Mesendoderm (in vitro differentiated cells): ENCODE data around the gene ZNF672.

Source experiments
- DNase-seq: peaks from one replicate; pipeline ENCODE4 v3.0.0; 2013
- H2AK5ac ChIP-seq: 2 replicates; pipeline ENCODE4 v1.6.1; 2013; ENCODE audit warnings: low read length, inconsistent platforms
- H2BK120ac ChIP-seq: 2 replicates; pipeline ENCODE4 v1.6.1; 2013; ENCODE audit warnings: low read depth, mild to moderate bottlenecking, low read length, moderate library complexity, mixed read lengths
- H2BK15ac ChIP-seq: replicated peaks from 2 replicates; pipeline ENCODE4 v1.6.1; 2013; ENCODE audit warnings: low read depth, mild to moderate bottlenecking, moderate library complexity
- H2BK5ac ChIP-seq: 2 replicates; pipeline ENCODE4 v1.6.1; 2013; ENCODE audit warnings: low read length, inconsistent platforms
- H3K18ac ChIP-seq: 2 replicates; pipeline ENCODE4 v1.6.1; 2013; ENCODE audit warnings: mild to moderate bottlenecking, low read length, mixed read lengths
- H3K23ac ChIP-seq: one replicate; pipeline ENCODE4 v1.6.1; 2013; ENCODE audit warnings: low read length
- H3K27ac ChIP-seq: 2 replicates; pipeline ENCODE4 v1.5.1; 2013; ENCODE audit warnings: low read depth, mild to moderate bottlenecking, inconsistent platforms, low read length, moderate library complexity
- H3K27me3 ChIP-seq: 2 replicates; pipeline ENCODE4 v1.6.1; 2013; ENCODE audit warnings: low read length, control low read depth, mild to moderate bottlenecking, inconsistent platforms; ENCODE audit not compliant: insufficient read depth, poor library complexity
- H3K36me3 ChIP-seq: 2 replicates; pipeline ENCODE4 v1.6.1; 2013; ENCODE audit warnings: low read length, inconsistent platforms; ENCODE audit not compliant: control insufficient read depth, insufficient read depth
- H3K4ac ChIP-seq: one replicate; pipeline ENCODE4 v1.6.1; 2013; ENCODE audit warnings: low read depth, mild to moderate bottlenecking, low read length, moderate library complexity
- H3K4me1 ChIP-seq: 2 replicates; pipeline ENCODE4 v1.6.1; 2013; ENCODE audit warnings: low read depth, low read length, inconsistent platforms; ENCODE audit not compliant: control insufficient read depth
- H3K4me2 ChIP-seq: 2 replicates; pipeline ENCODE4 v1.6.1; 2013; ENCODE audit warnings: low read length
- H3K4me3 ChIP-seq: 2 replicates; pipeline ENCODE4 v1.5.1; 2013; ENCODE audit warnings: mild to moderate bottlenecking, low read length
- H3K56ac ChIP-seq: one replicate; pipeline ENCODE4 v1.6.1; 2013; ENCODE audit warnings: low read length
- H3K79me1 ChIP-seq: 2 replicates; pipeline ENCODE4 v1.6.1; 2013; ENCODE audit warnings: low read length, inconsistent platforms
- H3K79me2 ChIP-seq: 2 replicates; pipeline ENCODE4 v1.6.1; 2013; ENCODE audit warnings: mild to moderate bottlenecking, low read length; ENCODE audit not compliant: control insufficient read depth, insufficient read depth
- H3K9ac ChIP-seq: 2 replicates; pipeline ENCODE4 v1.6.1; 2013; ENCODE audit warnings: low read length, inconsistent platforms
- H4K5ac ChIP-seq: one replicate; pipeline ENCODE4 v1.6.1; 2013; ENCODE audit warnings: low read length
- H4K8ac ChIP-seq: one replicate; pipeline ENCODE4 v1.6.1; 2013; ENCODE audit warnings: low read depth, mild to moderate bottlenecking, control low read depth, low read length, moderate library complexity
- WGBS: extraction: QIAGEN DNeasy Blood & Tissue Kit; methylation state at CpG from one replicate; pipeline ENCODE4 v1.1.7; 2013; ENCODE audit warnings: low lambda C conversion rate, missing lambda C conversion rate; ENCODE audit not compliant: insufficient coverage; ENCODE audit errors: extremely low coverage; 5-methylcytosine and 5-hydroxymethylcytosine counted together

Gene ZNF672

DNA sequence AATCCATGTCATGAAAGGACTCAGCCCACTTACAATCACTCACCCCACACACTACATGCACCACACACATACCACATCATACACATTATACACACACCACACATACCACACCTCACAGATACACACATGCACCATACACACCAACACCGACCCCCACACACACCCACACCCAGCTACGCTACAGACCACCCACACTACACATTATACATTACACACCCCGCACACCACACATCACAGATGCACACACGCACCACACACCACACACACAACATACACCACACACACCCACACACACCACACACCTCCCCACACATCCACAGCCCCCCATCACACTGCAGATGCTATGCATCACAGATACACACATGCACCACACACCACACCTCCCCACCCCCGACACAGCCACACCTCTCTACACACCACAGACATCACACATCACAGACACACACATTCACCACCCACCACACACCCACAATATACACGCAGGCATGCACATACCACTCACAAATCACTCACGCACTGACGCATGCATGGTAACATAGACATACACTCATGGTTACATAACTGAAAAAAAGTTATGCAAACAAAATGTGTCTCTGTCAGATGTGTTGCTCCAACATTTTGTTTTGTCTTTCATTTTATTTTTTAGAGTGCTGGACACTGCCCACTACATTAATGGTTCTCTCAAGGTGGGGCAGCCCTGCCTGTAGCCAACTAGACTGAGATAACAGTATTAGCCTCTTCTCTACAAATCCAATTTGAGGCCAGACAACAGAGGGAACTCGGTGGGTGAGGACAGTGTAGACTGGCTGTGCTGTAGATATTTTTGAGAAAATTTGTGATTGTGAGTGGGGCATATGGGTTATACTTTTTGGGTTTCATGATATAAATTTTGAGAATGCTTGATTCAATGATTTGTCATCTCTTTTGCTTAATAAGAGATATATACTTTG lies 52.8 kb downstream of the ZNF672 start:
- no peak overlapping the region for H3K27ac ChIP-seq
- no peak overlapping the region for H3K9ac ChIP-seq
- no peak overlapping the region for H3K56ac ChIP-seq
- no peak overlapping the region for H4K5ac ChIP-seq
- no peaks in the 10 kb centered on the region for H3K79me1 ChIP-seq
- no peaks in the 10 kb centered on the region for H3K36me3 ChIP-seq
- no peak for DNase-seq
- H2BK120ac ChIP-seq = no peak overlapping the region
- H2BK5ac ChIP-seq = no peak overlapping the region
- no peaks in the 10 kb centered on the region for H3K79me2 ChIP-seq
- no peak overlapping the region for H2AK5ac ChIP-seq
- H3K4me1 ChIP-seq = no peaks in the 10 kb centered on the region
- WGBS = 100% methylated on average over 4 of the region's 9 CpGs
- no peak overlapping the region for H3K4me2 ChIP-seq
- no peak overlapping the region for H3K23ac ChIP-seq
- no peak overlapping the region for H3K18ac ChIP-seq
- no peak overlapping the region for H3K4me3 ChIP-seq
- no peak overlapping the region for H3K4ac ChIP-seq
- no peak overlapping the region for H2BK15ac ChIP-seq
- H3K27me3 ChIP-seq = no peaks in the 10 kb centered on the region
- H4K8ac ChIP-seq = no peak overlapping the region

DNA sequence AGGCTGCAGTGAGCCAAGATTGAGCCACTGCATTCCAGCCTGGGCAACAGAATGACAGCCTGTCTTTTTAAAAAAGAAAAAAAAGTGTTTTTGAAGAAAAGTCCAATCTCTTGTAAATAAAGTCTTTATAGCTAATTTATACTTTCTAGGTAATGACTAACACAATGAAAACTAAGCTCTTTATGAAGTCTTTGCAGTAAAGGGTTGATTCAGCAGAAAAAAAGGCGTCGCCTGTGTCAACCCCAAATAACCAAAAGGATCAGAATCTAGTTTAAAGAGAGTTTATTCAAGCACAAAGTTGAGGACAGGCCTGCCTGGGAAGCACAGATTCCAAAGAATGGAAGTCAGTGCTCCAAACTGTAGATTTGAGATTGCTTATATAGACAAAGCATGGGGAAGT lies 53.7 kb downstream of the ZNF672 start:
- Histone ChIP-seq H3K4me2 (no peak overlapping the region), H2BK15ac (no peak overlapping the region), H4K5ac (no peak overlapping the region), H3K4ac (no peak overlapping the region), H3K79me2 (no peaks in the 10 kb centered on the region), H4K8ac (no peak overlapping the region), H3K18ac (no peak overlapping the region), H3K9ac (no peak overlapping the region), H3K56ac (no peak overlapping the region), H3K4me1 (no peaks in the 10 kb centered on the region), H3K27me3 (no peaks in the 10 kb centered on the region), H3K27ac (no peak overlapping the region), H2AK5ac (no peak overlapping the region), H3K4me3 (no peak overlapping the region), H2BK5ac (no peak overlapping the region), H2BK120ac (no peak overlapping the region), H3K79me1 (no peaks in the 10 kb centered on the region), H3K36me3 (no peaks in the 10 kb centered on the region), H3K23ac (no peak overlapping the region)
- WGBS = no CpG with 5 or more reads among the region's 2 CpGs
- DNase-seq = no peak

DNA sequence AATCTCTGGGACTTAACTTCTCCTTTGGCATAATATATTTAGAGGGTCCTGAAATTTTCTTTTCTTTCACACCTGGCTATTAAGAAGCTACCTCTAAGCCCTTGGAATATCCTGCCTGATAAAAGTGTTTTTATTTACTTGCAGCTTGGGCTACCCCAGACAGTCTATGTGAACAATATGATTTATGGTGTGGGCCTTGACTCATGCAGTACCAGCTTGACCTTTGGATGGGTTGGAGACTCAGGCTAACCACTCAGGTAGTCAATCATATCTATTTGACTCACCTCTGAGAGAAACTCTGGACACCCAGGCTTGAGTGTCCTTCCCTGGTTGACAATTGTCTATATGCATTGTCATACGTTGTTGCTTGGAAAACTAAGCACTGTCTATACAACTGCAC lies 54.6 kb downstream of the ZNF672 start:
- H4K5ac ChIP-seq = no peak overlapping the region
- H3K23ac ChIP-seq = no peak overlapping the region
- H3K79me2 ChIP-seq = no peaks in the 10 kb centered on the region
- no peak overlapping the region for H3K4me3 ChIP-seq
- H2BK15ac ChIP-seq = no peak overlapping the region
- no peak overlapping the region for H3K56ac ChIP-seq
- no peaks in the 10 kb centered on the region for H3K36me3 ChIP-seq
- no peak overlapping the region for H2BK120ac ChIP-seq
- DNase-seq = no peak
- no peaks in the 10 kb centered on the region for H3K27me3 ChIP-seq
- no peak overlapping the region for H3K27ac ChIP-seq
- H3K4me2 ChIP-seq = no peak overlapping the region
- H4K8ac ChIP-seq = no peak overlapping the region
- H2BK5ac ChIP-seq = no peak overlapping the region
- H3K18ac ChIP-seq = no peak overlapping the region
- H2AK5ac ChIP-seq = no peak overlapping the region
- no peaks in the 10 kb centered on the region for H3K4me1 ChIP-seq
- no peak overlapping the region for H3K4ac ChIP-seq
- no peak overlapping the region for H3K9ac ChIP-seq
- no CpG with 5 or more reads among the region's 1 CpG for WGBS
- no peaks in the 10 kb centered on the region for H3K79me1 ChIP-seq

DNA sequence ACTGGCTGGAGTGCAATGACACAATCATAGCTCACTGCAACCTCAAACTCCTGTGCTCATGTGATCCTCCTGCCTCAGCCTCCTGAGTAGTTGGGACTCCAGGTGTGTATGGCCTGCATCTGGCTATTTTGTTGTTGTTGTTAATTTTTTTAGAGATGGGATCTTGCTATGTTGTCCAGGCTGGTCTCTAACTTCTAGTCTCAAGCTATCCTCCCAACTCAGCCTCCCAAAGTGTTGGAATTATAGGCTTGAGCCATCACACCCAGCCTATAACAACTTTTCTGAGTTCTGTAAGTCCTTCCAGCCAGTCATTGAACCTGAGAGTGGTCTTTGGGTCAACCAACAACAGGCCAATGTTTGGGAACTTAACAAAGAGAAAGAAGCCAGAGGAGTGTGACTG lies 56.8 kb downstream of the ZNF672 start:
- Histone ChIP-seq H3K56ac (no peak overlapping the region), H3K18ac (no peak overlapping the region), H4K5ac (no peak overlapping the region), H3K23ac (no peak overlapping the region), H3K4me1 (no peaks in the 10 kb centered on the region), H3K27me3 (no peaks in the 10 kb centered on the region), H3K27ac (no peak overlapping the region), H3K4me3 (no peak overlapping the region), H3K4me2 (no peak overlapping the region), H3K36me3 (no peaks in the 10 kb centered on the region), H2BK5ac (no peak overlapping the region), H4K8ac (no peak overlapping the region), H3K9ac (no peak overlapping the region), H3K4ac (no peak overlapping the region), H3K79me2 (no peaks in the 10 kb centered on the region), H3K79me1 (no peaks in the 10 kb centered on the region), H2BK15ac (no peak overlapping the region), H2BK120ac (no peak overlapping the region), H2AK5ac (no peak overlapping the region)
- DNase-seq = no peak

DNA sequence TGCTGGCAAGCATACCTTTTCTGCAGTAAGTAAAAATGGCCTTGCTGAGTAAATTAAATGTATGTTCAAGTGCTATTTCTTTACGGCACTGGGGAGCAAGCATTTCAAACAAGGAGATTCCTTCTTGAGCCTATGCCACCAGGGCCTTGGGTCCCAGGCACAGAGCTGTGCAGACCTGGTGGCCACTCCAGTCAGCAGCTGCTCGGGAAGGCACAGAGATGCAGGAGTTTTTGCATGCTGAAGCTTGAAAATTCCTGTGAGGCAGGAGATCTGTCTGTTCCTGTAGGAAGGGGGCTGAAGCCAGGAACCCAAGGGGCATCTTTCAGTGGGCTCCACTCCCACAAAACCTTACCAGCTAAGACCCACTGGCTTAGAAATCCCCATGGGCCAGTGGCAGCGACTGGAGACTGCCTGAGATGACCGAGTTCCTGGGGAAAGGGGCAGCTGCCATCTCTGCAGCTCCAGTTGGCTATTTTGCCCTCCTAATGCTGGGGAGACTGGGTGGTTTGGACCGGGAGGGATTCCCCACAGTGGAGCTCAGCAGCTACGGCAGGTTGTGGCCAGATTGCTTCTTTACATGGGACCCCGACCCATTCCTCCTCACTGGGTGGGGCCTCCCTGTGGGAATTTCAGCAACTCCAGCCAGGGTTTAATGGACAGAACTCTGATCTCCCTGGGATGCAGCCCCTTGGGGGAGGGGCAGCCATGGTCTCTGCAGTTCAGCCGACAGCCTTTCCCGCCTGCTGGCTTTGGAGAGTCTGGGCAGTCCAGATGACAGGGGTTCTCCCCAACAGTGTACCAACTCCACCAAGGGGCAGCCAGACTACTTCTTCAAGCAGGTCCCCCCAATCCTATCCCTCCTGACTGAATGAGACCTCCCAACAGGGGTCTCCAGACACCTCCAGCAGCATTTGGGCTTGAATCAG lies 59.7 kb downstream of the ZNF672 start:
- DNase-seq = no peak
- Histone ChIP-seq H3K27me3 (no peaks in the 10 kb centered on the region), H3K4me2 (no peak overlapping the region), H2AK5ac (no peak overlapping the region), H3K79me2 (no peaks in the 10 kb centered on the region), H3K4me1 (no peaks in the 10 kb centered on the region), H3K79me1 (no peaks in the 10 kb centered on the region), H3K36me3 (no peaks in the 10 kb centered on the region), H3K27ac (no peak overlapping the region), H2BK15ac (no peak overlapping the region), H4K8ac (no peak overlapping the region), H4K5ac (no peak overlapping the region), H3K4ac (no peak overlapping the region), H3K9ac (no peak overlapping the region), H3K56ac (peak overlapping the region; percentile 7), H3K23ac (no peak overlapping the region), H3K18ac (no peak overlapping the region), H2BK120ac (no peak overlapping the region), H3K4me3 (no peak overlapping the region), H2BK5ac (no peak overlapping the region)
- no CpG with 5 or more reads among the region's 9 CpGs for WGBS
